PC-3 (cell line): Measurements from ENCODE around the gene ZDHHC22. TPM values are rescaled to one million over a fixed set of nuclear protein-coding genes. Genes with fewer than 3 reads are reported as not detected.

Experiments
- ATAC-seq: fragments of 200-7000 bp; cut with Tn5 transposase; 2 replicates; pipeline ENCODE4 v1.9.1; 2020; ENCODE audit warnings: mild to moderate bottlenecking, moderate library complexity
- BruUV-seq: library from RNA; stranded (reverse); fragments of 400-500 nt; replicated peaks from 2 replicates; lab custom pipeline; 2021; lab: Mats Ljungman, UMichigan
- CTCF ChIA-PET: fragments of 300-600 bp; sonication (Branson Sonifier 250); formaldehyde crosslinking; loops from one replicate; lab custom pipeline; 2022; ENCODE audit warnings: antibody characterized with exemption; lab: Charles Lee
- POLR2A ChIA-PET: fragments of 300-600 bp; sonication (Branson Sonifier 250); formaldehyde crosslinking; loops from one replicate; lab custom pipeline; 2022; ENCODE audit warnings: antibody characterized with exemption; ENCODE audit not compliant: unreplicated experiment; lab: Charles Lee
- DNase-seq: peaks from one replicate; pipeline ENCODE4 v3.0.0-alpha.2; 2015
- H2AFZ ChIP-seq: fragments of 300-600 bp; sonication (generic); 2 replicates; pipeline ENCODE4 v1.6.0; 2016; ENCODE audit warnings: antibody characterized with exemption, low read length
- H3F3A ChIP-seq: fragments of 300-600 bp; sonication (generic); one replicate; pipeline ENCODE4 v1.6.0; 2017; ENCODE audit warnings: antibody characterized with exemption, low read length, control low read depth, mild to moderate bottlenecking; ENCODE audit not compliant: unreplicated experiment
- H3K27ac ChIP-seq: fragments of 300-600 bp; sonication (generic); 2 replicates; pipeline ENCODE4 v1.5.1; 2016; ENCODE audit warnings: mild to moderate bottlenecking, low read length
- H3K27me3 ChIP-seq: fragments of 300-600 bp; sonication (generic); 2 replicates; pipeline ENCODE4 v1.6.1; 2016; ENCODE audit warnings: low read length, mixed read lengths
- H3K36me3 ChIP-seq: fragments of 300-600 bp; sonication (generic); 2 replicates; pipeline ENCODE4 v1.6.1; 2016; ENCODE audit warnings: low read depth, mixed run types, low read length, mixed read lengths
- H3K4me1 ChIP-seq: fragments of 300-600 bp; sonication (generic); 2 replicates; pipeline ENCODE4 v1.5.1; 2016; ENCODE audit warnings: low read length; ENCODE audit not compliant: insufficient read depth
- H3K4me2 ChIP-seq: fragments of 300-600 bp; sonication (generic); 2 replicates; pipeline ENCODE4 v1.6.0; 2016; ENCODE audit warnings: low read length
- H3K4me3 ChIP-seq: fragments of 300-600 bp; sonication (generic); 2 replicates; pipeline ENCODE4 v1.5.1; 2016; ENCODE audit warnings: mild to moderate bottlenecking, low read length, mixed read lengths
- H3K79me2 ChIP-seq: fragments of 300-600 bp; sonication (generic); 2 replicates; pipeline ENCODE4 v1.6.1; 2017; ENCODE audit warnings: low read length, mixed read lengths
- H3K9ac ChIP-seq: fragments of 300-600 bp; sonication (generic); 2 replicates; pipeline ENCODE4 v1.6.0; 2016; ENCODE audit warnings: mild to moderate bottlenecking, low read length
- H3K9me2 ChIP-seq: fragments of 300-600 bp; sonication (generic); replicated peaks from 2 replicates; pipeline ENCODE4 v1.6.1; 2016; ENCODE audit warnings: mixed run types, low read length, mixed read lengths
- H3K9me3 ChIP-seq: fragments of 300-600 bp; sonication (generic); 2 replicates; pipeline ENCODE4 v1.6.1; 2016; ENCODE audit warnings: low read length, mixed read lengths
- H4K20me1 ChIP-seq: fragments of 300-600 bp; sonication (generic); 2 replicates; pipeline ENCODE4 v1.6.1; 2016; ENCODE audit warnings: low read length, mixed read lengths
- CTCF ChIP-seq: fragments of 300-600 bp; sonication (generic); conservative IDR thresholded peaks from 2 replicates; pipeline ENCODE4 v1.5.1; 2017; ENCODE audit warnings: antibody characterized with exemption, low read depth, mild to moderate bottlenecking, low read length
- EZH2 ChIP-seq: fragments of 300-600 bp; sonication (generic); IDR thresholded peaks from one replicate; pipeline ENCODE4 v1.6.1; 2017; ENCODE audit warnings: antibody characterized with exemption, mild to moderate bottlenecking, low read length; ENCODE audit not compliant: unreplicated experiment
- EZH2phosphoT487 ChIP-seq: fragments of 300-600 bp; sonication (generic); IDR thresholded peaks from 2 replicates; pipeline ENCODE4 v1.6.1; 2018; ENCODE audit warnings: mild to moderate bottlenecking, antibody characterized with exemption, low read length, borderline replicate concordance
- intact Hi-C: fragments of 100-400 bp; cut with micrococcal nuclease; formaldehyde crosslinking; loops from 2 replicates; pipeline ENCODE4 v1.9.0; 2023
- total RNA-seq: library from RNA; depleted of rRNA; stranded (reverse); fragments of >200 nt; gene quantifications from 2 replicates; pipeline ENCODE4 v1.2.3, GENCODE V29; 2014

ZDHHC22 gene
- total RNA-seq, 1 experiment from 2014 or later, result 0.15 TPM

DNA sequence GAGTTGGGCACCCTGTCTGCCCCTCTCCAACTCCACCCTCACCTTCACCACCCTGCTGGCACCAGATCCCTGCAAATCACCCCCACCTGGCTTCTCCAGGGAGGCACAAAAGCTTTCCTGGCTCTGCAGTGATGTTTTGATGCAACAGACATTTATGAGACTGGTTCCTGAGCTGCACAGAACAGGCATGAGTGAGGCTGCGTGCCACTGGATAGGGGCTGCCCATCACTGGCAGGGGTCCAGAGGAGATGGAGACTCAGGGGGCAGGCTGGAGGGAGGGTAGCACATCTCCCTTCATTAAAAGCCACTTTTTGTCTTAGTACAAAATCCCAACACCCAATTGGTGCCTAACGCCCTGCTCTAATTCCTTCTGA, 17.3 kb upstream of the ZDHHC22 start:
- ChIA-PET CTCF (no interaction called here), POLR2A (no interaction called here)
- H3K9me2 ChIP-seq, result no peaks in the 10 kb centered on the region
- H2AFZ ChIP-seq, result peak overlapping the region; percentile 80
- no peaks in the 10 kb centered on the region for H3F3A ChIP-seq
- ATAC-seq, result no peak
- no peak overlapping the region for H3K4me2 ChIP-seq
- no peaks in the 10 kb centered on the region for H3K9me3 ChIP-seq
- H4K20me1 ChIP-seq, result no peaks in the 10 kb centered on the region
- TF ChIP-seq EZH2phosphoT487, result no peak
- TF ChIP-seq EZH2, result no peak
- TF ChIP-seq CTCF, result no peak
- no peaks in the 10 kb centered on the region for H3K79me2 ChIP-seq
- H3K27ac ChIP-seq, result no peak overlapping the region
- peaks cover 13% of the 10 kb centered on the region for H3K4me1 ChIP-seq
- no peak overlapping the region for H3K9ac ChIP-seq
- peaks cover 27% of the 10 kb centered on the region for H3K27me3 ChIP-seq
- no peak overlapping the region for H3K4me3 ChIP-seq
- no TSS peak for BruUV-seq
- no peaks in the 10 kb centered on the region for H3K36me3 ChIP-seq
- DNase-seq, result no peak
- intact Hi-C loops, result no loop called here

GRCh38 chr14:77158175-77158881, 16.7 kb upstream of the ZDHHC22 start:
- no peaks in the 10 kb centered on the region for H3K36me3 ChIP-seq
- TF ChIP-seq EZH2 (no peak), EZH2phosphoT487 (no peak), CTCF (no peak)
- H3K27ac ChIP-seq, result no peak overlapping the region
- no peak overlapping the region for H3K4me3 ChIP-seq
- no peaks in the 10 kb centered on the region for H3F3A ChIP-seq
- peaks cover 27% of the 10 kb centered on the region for H3K27me3 ChIP-seq
- peaks cover 13% of the 10 kb centered on the region for H3K4me1 ChIP-seq
- DNase-seq (peak; percentile 76), ATAC-seq (peak; percentile 97)
- no peaks in the 10 kb centered on the region for H3K9me2 ChIP-seq
- H3K79me2 ChIP-seq, result no peaks in the 10 kb centered on the region
- no peaks in the 10 kb centered on the region for H3K9me3 ChIP-seq
- POLR2A ChIA-PET, result no interaction called here
- no TSS peak for BruUV-seq
- CTCF ChIA-PET, result no interaction called here
- no peak overlapping the region for H3K9ac ChIP-seq
- intact Hi-C loops, result no loop called here
- peak overlapping the region; percentile 20 for H3K4me2 ChIP-seq
- H4K20me1 ChIP-seq, result no peaks in the 10 kb centered on the region
- peak overlapping the region; percentile 80 for H2AFZ ChIP-seq

DNA sequence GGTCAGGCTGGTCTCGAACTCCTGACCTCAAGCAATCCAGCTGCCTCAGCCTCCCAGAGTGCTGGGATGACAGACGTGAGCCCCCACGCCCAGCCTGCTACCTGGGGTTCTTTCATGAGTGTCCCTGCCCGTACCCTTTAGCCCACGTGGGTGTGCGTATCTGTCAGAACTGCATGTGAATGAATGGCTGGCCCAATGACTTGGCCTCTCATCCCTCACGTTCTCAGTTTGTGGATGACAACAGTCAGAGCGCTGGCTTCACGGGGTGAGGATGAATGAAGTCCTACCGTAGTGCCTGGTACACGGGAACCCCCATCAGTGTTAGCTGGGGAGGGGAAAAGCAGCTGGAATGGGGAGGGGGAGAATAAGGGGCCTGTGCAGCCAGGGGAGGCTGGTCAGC, 16.1 kb upstream of the ZDHHC22 start:
- H3K27ac ChIP-seq, result no peak overlapping the region
- peaks cover 26% of the 10 kb centered on the region for H3K27me3 ChIP-seq
- no peaks in the 10 kb centered on the region for H3K9me2 ChIP-seq
- no peaks in the 10 kb centered on the region for H3K9me3 ChIP-seq
- no peaks in the 10 kb centered on the region for H3F3A ChIP-seq
- ChIA-PET CTCF (no interaction called here), POLR2A (no interaction called here)
- BruUV-seq, result no TSS peak
- H3K4me3 ChIP-seq, result no peak overlapping the region
- H3K79me2 ChIP-seq, result no peaks in the 10 kb centered on the region
- H2AFZ ChIP-seq, result peak overlapping the region; percentile 80
- ATAC-seq (no peak), DNase-seq (no peak)
- TF ChIP-seq CTCF (no peak), EZH2 (no peak), EZH2phosphoT487 (no peak)
- no peaks in the 10 kb centered on the region for H4K20me1 ChIP-seq
- peaks cover 13% of the 10 kb centered on the region for H3K4me1 ChIP-seq
- intact Hi-C loops, result no loop called here
- H3K36me3 ChIP-seq, result no peaks in the 10 kb centered on the region
- no peak overlapping the region for H3K9ac ChIP-seq
- H3K4me2 ChIP-seq, result peak overlapping the region; percentile 20
